Measurements from ENCODE around the gene PTX4.

Gene PTX4

GRCh38 chr16:1454561-1454960 is 34.2 kb downstream of the PTX4 start:
- no peaks in the 10 kb centered on the region for H3K27me3 ChIP-seq (ENCODE audit: insufficient read depth, low read length, poor library complexity, severe bottlenecking)

GRCh38 chr16:1453316-1453715 is 35.4 kb downstream of the PTX4 start:
- H3F3A ChIP-seq (ENCODE audit: low read depth): no peaks in the 10 kb centered on the region
- no peak overlapping the region for H3K4me3 ChIP-seq (ENCODE audit: low read length, poor library complexity, severe bottlenecking)
- H3K36me3 ChIP-seq (ENCODE audit: insufficient read depth, low read length): no peaks in the 10 kb centered on the region
- H3K9ac ChIP-seq (ENCODE audit: low read depth, low read length, poor library complexity, severe bottlenecking): no peak overlapping the region
- H3K4me1 ChIP-seq (ENCODE audit: insufficient read depth, low read length, poor library complexity, severe bottlenecking): no peaks in the 10 kb centered on the region
- H3K9me2 ChIP-seq (replicated peaks; ENCODE audit: low read depth, low read length): no peaks in the 10 kb centered on the region
- no peak for TF ChIP-seq EZH2phosphoT487 (IDR thresholded peaks at IDR 0.05; ENCODE audit: borderline replicate concordance)
- TF ChIP-seq CTCF (conservative IDR thresholded peaks at IDR 0.05; ENCODE audit: low read length): no peak
- H2AFZ ChIP-seq (ENCODE audit: low read length): no peak overlapping the region
- H3K4me2 ChIP-seq (ENCODE audit: low read depth, low read length, poor library complexity, severe bottlenecking): no peak overlapping the region
- H3K79me2 ChIP-seq (ENCODE audit: insufficient read depth, low read length): no peaks in the 10 kb centered on the region
- H3K9me3 ChIP-seq (ENCODE audit: insufficient read depth, low read depth, low read length): no peaks in the 10 kb centered on the region
- H4K20me1 ChIP-seq (ENCODE audit: insufficient read depth, low read length, poor library complexity, severe bottlenecking): no peaks in the 10 kb centered on the region
- no peaks in the 10 kb centered on the region for H3K27me3 ChIP-seq (ENCODE audit: insufficient read depth, low read length, poor library complexity, severe bottlenecking)

More at GRCh38 chr16:1454561-1454960, 34.2 kb downstream of the PTX4 start:
- Histone ChIP-seq H3F3A (ENCODE audit: low read depth) (no peaks in the 10 kb centered on the region), H3K9me2 (replicated peaks; ENCODE audit: low read depth, low read length) (no peaks in the 10 kb centered on the region), H3K36me3 (ENCODE audit: insufficient read depth, low read length) (no peaks in the 10 kb centered on the region), H4K20me1 (ENCODE audit: insufficient read depth, low read length, poor library complexity, severe bottlenecking) (no peaks in the 10 kb centered on the region), H3K9me3 (ENCODE audit: insufficient read depth, low read depth, low read length) (no peaks in the 10 kb centered on the region), H3K4me3 (ENCODE audit: low read length, poor library complexity, severe bottlenecking) (no peak overlapping the region), H3K4me1 (ENCODE audit: insufficient read depth, low read length, poor library complexity, severe bottlenecking) (no peaks in the 10 kb centered on the region), H2AFZ (ENCODE audit: low read length) (no peak overlapping the region), H3K4me2 (ENCODE audit: low read depth, low read length, poor library complexity, severe bottlenecking) (no peak overlapping the region), H3K9ac (ENCODE audit: low read depth, low read length, poor library complexity, severe bottlenecking) (no peak overlapping the region), H3K79me2 (ENCODE audit: insufficient read depth, low read length) (no peaks in the 10 kb centered on the region)
- TF ChIP-seq CTCF (conservative IDR thresholded peaks at IDR 0.05; ENCODE audit: low read length): no peak
- TF ChIP-seq EZH2phosphoT487 (IDR thresholded peaks at IDR 0.05; ENCODE audit: borderline replicate concordance): no peak

- Histone ChIP-seq H2AFZ (ENCODE audit: low read length) (no peak overlapping the region), H3K4me3 (ENCODE audit: low read length, poor library complexity, severe bottlenecking) (no peak overlapping the region), H4K20me1 (ENCODE audit: insufficient read depth, low read length, poor library complexity, severe bottlenecking) (no peaks in the 10 kb centered on the region), H3K9me2 (replicated peaks; ENCODE audit: low read depth, low read length) (no peaks in the 10 kb centered on the region), H3K9me3 (ENCODE audit: insufficient read depth, low read depth, low read length) (no peaks in the 10 kb centered on the region), H3F3A (ENCODE audit: low read depth) (no peaks in the 10 kb centered on the region), H3K9ac (ENCODE audit: low read depth, low read length, poor library complexity, severe bottlenecking) (no peak overlapping the region), H3K4me1 (ENCODE audit: insufficient read depth, low read length, poor library complexity, severe bottlenecking) (no peaks in the 10 kb centered on the region), H3K79me2 (ENCODE audit: insufficient read depth, low read length) (no peaks in the 10 kb centered on the region), H3K36me3 (ENCODE audit: insufficient read depth, low read length) (no peaks in the 10 kb centered on the region), H3K27me3 (ENCODE audit: insufficient read depth, low read length, poor library complexity, severe bottlenecking) (no peaks in the 10 kb centered on the region), H3K4me2 (ENCODE audit: low read depth, low read length, poor library complexity, severe bottlenecking) (no peak overlapping the region)
- TF ChIP-seq CTCF (conservative IDR thresholded peaks at IDR 0.05; ENCODE audit: low read length) (no peak), EZH2phosphoT487 (IDR thresholded peaks at IDR 0.05; ENCODE audit: borderline replicate concordance) (no peak)
Measured at GRCh38 chr16:1452530-1452929, 36.2 kb downstream of the PTX4 start.
